Activated gamma-delta T cell treated with anti-CD3 and anti-CD28 coated beads, Interleukin-2, amount 50 U/mL, for 16 hours (primary cell): Measurements from ENCODE around the gene DDX21.
A peak's percentile ranks its signal among the peaks of the same experiment; 100 is the strongest.
"Not testable (repeated sequence)": the region's sequence is repeated elsewhere in the genome, so short reads cannot be mapped to it uniquely, and the experiment has no call there.

ENCODE experiments used
- DNase-seq: peaks from one replicate; pipeline ENCODE4 v3.0.0-alpha.2; 2020; ENCODE audit warnings: low read depth

The DDX21 gene

GRCh38 chr10:68955832-68956532 lies at the start of gene DDX21:
DDX21 (plus strand) TSS chr10:68956170; CDS start chr10:68956226, 56 bp downstream.
- DNase-seq = peak; percentile 85

DNA sequence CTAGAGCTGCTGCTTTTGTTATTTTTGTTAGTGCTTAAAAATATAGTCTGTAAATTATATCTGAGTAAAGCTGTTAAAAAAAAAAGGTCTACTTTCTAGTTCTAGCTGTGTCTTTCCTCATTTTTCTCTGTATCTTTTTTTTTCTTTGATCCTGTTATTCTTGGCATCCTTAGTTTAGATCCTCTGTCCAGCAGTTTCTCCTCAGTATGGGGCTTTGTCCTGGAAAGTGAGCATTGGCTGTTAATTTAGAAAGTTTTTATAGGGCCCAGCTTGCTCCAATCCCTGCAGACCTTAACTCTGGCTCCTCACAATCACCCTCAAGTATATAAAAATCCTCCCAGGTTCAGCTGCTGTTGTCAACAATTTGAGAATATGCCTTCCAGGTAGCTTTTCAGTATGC lies 31.4 kb upstream of the DDX21 start:
- DNase-seq = no peak

DNA sequence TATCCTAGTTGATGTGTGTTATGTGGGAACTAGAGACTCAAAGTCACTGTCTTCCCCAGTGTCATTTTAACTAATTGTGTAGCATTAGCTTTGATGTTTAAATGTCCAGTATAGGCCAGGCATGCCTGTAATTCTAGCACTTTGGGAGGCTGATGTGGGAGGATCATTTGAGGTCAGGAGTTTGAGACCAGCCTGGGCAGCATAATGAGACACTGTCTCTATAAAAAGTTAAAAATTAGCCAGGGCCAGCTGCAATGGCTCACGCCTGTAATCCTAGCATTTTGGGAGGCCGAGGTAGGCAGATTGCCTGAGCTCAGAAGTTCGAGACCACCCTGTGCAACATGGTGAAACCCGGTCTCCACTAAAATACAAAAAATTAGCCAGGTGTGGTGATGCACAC lies 30.5 kb upstream of the DDX21 start:
- DNase-seq = no peak

DNA sequence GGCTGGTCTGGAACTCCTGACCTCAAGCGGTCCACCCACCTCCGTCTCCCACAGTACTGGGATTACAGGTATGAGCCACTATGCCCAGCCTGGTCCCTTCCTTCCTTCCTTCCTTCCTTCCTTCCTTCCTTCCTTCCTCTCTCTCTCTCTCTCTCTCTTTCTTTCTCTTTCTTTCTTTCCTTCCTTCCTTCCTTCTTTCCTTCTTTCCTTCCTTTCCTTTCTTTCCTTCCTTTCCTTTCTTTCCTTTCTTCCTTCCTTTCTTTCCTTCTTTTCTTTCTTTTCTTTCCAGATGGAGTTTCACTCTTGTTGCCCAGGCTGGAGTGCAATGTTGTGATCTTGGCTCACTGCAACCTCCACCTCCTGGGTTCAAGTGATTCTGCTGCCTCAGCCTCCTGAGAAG lies 26.8 kb upstream of the DDX21 start:
- DNase-seq = not testable (repeated sequence)

GRCh38 chr10:68929888-68930287 lies 26.1 kb upstream of the DDX21 start:
- DNase-seq = not testable (repeated sequence)

GRCh38 chr10:68932860-68933259 lies 23.1 kb upstream of the DDX21 start:
- DNase-seq = not testable (repeated sequence)

DNA sequence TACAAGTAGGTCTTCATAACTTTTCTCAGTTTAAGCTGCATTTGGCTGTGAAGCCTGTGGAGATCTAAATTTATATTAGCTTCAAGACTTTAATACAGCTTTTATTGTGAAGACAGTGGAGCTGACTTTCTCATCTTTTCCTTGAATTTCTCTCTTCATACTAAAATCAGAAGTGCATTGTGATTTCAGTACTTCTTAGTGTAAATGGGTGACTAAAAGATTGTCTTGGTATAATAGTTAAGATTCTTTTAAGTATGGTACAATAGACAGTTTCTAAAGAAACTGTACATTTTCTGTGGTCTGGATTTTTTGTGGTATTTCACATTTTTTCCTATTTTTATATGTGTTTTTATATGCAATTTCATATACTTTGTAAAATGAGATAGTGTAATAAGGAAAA lies 21.0 kb upstream of the DDX21 start:
- DNase-seq = no peak

- no peak for DNase-seq
These were observed 17.9 kb upstream of the DDX21 start for GRCh38 chr10:68938117-68938516.

GRCh38 chr10:68938884-68939283 lies 17.1 kb upstream of the DDX21 start:
- no peak for DNase-seq

GRCh38 chr10:68940917-68941316 lies 15.1 kb upstream of the DDX21 start:
- not testable (repeated sequence) for DNase-seq

DNA sequence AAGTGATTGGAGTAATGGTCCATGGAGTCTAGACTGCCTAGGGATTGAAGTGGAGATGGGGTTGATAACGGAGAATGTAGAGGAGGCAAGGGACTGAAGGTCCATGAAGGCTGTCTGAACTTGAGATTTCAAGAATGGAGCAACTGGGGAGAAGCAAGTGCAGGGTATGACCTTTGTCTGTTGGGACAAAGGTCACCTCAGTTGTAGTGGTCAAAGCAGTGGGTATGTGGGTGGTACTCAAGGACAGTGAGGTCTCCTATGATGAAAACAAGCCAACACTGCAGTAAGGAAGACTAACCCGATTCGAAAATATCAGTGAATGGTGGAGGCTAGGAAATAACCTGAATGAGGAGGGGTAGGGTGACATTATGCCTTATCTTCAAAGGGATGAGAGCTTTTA lies 5.4 kb upstream of the DDX21 start:
- DNase-seq = no peak

DNA sequence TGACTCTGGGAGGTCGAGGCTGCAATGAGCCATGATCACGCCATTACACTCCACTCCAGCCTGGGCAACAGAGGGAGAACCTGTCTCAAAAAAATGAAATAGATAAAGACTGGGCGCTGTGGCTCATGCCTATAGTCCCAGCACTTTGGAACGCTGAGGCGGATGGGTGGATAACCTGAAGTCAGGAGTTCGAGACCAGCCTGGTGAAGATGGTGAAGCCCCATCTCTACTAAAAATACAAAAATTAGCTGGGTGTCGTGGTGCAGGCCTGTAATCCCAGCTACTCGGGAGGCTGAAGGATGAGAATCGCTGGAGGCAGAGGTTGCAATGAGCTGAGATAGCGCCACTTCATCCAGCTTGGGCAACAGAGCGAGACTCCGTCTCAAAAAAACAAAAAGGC lies 1.1 kb upstream of the DDX21 start:
- no peak for DNase-seq

DNA sequence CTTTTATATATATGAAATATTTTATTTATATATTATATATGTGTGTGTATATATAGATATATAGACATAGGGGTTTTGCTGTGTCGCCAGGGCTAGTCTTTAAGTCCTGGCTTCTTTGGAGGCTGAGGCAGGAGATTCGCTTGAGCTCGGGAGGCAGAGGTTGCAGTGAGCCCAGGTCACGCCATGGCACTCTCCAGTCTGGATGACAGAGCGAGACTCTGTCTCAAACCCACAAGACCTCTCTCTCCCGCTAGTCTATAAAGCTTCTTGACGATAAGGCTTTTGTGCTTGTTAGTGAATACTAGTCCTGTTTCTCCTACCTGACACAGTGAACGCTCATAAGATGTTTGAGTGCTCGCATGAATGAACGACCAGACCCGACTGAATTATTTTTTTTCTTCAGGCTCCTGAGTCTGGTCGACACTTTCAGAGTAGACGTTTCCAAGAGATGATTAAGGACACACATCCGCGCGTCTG lies 577 bp upstream of the DDX21 start:
- no peak for DNase-seq

DNA sequence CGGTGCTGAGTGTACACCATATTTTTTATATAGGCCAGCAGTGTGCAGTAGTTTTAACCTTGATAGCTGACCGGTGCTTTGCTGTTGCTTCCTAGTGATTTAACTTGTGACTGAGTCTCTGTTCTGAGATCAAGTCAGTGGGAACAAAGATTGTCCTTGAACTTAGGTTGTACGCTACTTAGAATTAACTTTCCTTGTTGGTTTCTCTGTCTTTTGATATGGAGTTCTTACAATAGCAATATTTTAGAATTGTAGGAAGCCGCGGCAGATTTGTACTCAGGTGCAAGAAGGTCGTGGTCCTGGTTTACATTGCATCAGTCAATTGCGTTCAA lies 1.3 kb downstream of the DDX21 start:
- no peak for DNase-seq

DNA sequence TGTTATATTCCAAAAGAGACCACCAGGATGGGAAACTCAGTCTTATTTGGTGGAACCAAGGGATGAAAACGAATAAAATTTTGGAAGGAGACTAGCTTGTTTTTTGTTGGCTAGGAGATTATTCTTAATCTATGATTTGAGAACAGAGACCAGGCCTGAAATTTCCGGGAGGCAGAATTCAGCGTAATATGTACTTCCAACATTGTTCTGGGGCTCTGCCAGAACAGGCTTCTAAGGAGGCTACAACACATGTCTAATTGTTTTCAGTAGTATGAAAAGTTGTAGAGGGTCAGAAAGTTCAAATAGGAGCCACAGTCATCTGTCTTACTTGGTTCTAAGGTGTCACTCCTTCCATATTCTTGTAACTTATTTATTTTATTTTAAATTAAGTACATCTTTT lies 1.7 kb downstream of the DDX21 start:
- DNase-seq = no peak

DNA sequence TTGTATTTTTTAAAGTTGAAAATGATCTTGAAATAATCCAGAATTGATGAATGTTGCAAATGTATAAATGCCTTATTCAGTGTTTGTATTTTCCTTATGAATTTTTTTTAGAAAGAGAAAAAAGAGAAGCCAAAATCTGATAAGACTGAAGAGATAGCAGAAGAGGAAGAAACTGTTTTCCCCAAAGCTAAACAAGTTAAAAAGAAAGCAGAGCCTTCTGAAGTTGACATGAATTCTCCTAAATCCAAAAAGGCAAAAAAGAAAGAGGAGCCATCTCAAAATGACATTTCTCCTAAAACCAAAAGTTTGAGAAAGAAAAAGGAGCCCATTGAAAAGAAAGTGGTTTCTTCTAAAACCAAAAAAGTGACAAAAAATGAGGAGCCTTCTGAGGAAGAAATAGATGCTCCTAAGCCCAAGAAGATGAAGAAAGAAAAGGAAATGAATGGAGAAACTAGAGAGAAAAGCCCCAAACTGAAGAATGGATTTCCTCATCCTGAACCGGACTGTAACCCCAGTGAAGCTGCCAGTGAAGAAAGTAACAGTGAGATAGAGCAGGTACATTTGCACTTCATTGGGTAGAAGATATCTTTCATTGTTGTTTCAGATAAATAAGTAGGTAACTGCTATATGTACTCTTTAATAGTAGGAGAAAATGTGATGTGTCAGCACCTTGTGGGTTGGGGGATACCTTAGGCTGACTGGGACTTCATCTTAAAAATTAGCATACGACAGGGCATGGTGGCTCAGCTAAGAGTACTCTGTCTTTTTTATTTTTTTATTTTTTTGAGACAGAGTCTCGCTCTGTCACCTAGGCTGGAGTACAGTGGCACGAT lies 3.9 kb downstream of the DDX21 start:
- DNase-seq = no peak

DNA sequence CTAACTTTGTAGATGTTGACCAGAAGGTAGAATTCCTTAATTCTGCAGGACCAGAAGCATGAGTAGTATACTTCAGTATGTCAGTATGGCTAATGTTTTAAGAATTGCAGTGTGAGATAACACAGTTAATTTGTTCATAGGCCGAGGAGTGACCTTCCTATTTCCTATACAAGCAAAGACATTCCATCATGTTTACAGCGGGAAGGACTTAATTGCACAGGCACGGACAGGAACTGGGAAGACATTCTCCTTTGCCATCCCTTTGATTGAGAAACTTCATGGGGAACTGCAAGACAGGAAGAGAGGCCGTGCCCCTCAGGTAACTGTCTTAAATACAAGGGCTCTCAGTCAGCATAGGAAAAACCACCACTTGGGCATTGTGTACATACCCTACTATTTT lies 7.2 kb downstream of the DDX21 start:
- no peak for DNase-seq

DNA sequence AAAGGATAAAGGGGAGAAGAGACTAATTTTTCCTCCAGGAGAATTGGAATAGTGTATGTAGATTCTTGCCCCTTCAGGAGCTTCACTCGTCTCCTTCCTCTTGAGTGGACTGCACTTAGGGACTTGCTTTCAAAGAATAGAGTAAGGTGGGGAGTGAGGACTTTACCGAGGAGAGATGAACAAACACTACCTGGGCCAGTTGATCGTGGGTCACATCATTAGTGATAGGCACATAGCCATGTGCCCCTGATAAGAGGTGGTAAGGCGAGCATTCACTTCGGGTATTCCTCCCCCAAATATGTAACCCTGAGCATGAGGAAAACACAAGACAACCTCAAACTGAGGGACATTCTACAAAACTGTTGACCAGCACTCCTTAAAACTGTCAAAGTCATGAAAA lies 18.0 kb downstream of the DDX21 start:
- no peak for DNase-seq

GRCh38 chr10:68975936-68976473 lies 20.0 kb downstream of the DDX21 start:
- not testable (repeated sequence) for DNase-seq

GRCh38 chr10:68979738-68980137 lies 23.8 kb downstream of the DDX21 start:
- DNase-seq = not testable (repeated sequence)

GRCh38 chr10:68981074-68981473 lies 25.1 kb downstream of the DDX21 start:
- DNase-seq = no peak

- DNase-seq = no peak
These were observed 26.4 kb downstream of the DDX21 start for GRCh38 chr10:68982389-68982788.

GRCh38 chr10:68987611-68988010 lies 31.6 kb downstream of the DDX21 start:
- DNase-seq = no peak
